ENCODE measurements around the gene FADS2. TPM values are rescaled to one million over a fixed set of nuclear protein-coding genes. Genes with fewer than 3 reads are reported as not detected.

The FADS2 gene
- total RNA-seq, 4 donors from 2014 or later = 1.5 to 6.4 (median 4.0) TPM

DNA sequence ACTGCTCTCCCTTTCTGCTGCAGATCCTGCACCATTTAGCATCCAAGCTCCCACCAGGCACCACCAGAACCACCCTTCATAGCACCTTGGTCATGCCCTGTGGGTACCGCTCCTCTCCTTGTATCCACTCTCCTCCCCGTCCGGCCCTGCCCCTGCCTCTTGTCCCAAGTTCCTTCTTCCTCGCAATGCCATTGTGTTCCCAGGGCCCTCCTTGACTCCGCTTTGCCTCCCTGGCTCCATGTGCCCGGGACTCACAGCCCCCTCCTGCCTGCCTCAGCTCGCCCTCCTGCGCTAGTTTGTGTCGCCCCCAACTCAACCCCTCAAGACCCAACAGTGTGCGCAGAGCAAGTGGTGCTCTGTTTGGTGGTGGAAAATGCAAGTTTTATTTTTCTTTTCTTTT is 10.8 kb downstream of the FADS2 start:
- Histone ChIP-seq H3K27ac (no peak overlapping the region), H3K4me1 (peaks cover 7 to 10% of the 10 kb centered on the region in 2 donors), H3K9me3 (no peaks in the 10 kb centered on the region), H3K27me3 (no peaks in the 10 kb centered on the region), H3K36me3 (no peaks in the 10 kb centered on the region), H3K4me3 (no peak overlapping the region)
- in situ Hi-C loops (cut with MboI; ENCODE audit: low sequenced_read_pairs in 4 of 4) (no loop called here), intact Hi-C loops (cut with DNase I; ENCODE audit: low total_unique reads) (no loop called here)
- TF ChIP-seq, protein P1, sequence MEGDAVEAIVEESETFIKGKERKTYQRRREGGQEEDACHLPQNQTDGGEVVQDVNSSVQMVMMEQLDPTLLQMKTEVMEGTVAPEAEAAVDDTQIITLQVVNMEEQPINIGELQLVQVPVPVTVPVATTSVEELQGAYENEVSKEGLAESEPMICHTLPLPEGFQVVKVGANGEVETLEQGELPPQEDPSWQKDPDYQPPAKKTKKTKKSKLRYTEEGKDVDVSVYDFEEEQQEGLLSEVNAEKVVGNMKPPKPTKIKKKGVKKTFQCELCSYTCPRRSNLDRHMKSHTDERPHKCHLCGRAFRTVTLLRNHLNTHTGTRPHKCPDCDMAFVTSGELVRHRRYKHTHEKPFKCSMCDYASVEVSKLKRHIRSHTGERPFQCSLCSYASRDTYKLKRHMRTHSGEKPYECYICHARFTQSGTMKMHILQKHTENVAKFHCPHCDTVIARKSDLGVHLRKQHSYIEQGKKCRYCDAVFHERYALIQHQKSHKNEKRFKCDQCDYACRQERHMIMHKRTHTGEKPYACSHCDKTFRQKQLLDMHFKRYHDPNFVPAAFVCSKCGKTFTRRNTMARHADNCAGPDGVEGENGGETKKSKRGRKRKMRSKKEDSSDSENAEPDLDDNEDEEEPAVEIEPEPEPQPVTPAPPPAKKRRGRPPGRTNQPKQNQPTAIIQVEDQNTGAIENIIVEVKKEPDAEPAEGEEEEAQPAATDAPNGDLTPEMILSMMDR (IDR thresholded peaks at IDR 0.05 in 4 of 5, conservative IDR thresholded peaks at IDR 0.05 in 1 of 5) = no peak
- DNase-seq = no peak
- no peak for ATAC-seq

DNA sequence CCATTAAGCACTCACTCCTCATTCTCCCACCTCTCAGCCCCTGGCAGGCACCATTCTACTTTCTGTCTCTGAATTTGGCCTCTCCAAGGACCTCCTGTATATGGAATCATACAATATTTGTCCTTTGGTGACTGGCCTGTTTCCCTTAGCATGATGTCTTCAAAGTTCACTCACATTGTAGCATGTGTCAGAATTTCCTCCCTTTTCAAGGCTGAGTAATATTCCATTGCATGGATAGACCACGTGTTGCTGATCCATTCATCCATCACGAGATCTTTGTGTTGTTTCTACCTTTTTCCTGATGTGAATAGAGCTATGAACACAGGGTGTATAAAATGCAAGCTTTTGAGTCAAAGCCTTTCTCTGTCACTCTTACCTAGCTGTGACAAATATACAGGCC is 11.6 kb downstream of the FADS2 start:
- H3K9me3 ChIP-seq = no peaks in the 10 kb centered on the region

DNA sequence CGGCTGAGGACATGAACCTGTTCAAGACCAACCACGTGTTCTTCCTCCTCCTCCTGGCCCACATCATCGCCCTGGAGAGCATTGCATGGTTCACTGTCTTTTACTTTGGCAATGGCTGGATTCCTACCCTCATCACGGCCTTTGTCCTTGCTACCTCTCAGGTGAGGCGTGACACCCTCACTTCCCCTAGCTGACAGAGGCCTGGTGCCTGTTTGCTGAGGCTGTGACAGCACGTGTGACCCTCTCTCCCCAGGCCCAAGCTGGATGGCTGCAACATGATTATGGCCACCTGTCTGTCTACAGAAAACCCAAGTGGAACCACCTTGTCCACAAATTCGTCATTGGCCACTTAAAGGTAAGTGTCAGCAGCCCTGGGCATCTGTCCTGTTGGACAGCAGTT is 12.3 kb downstream of the FADS2 start:
- H3K9me3 ChIP-seq = no peaks in the 10 kb centered on the region
- no peak for ATAC-seq
- no peak for TF ChIP-seq POLR2A (IDR thresholded peaks at IDR 0.05)
- TF ChIP-seq, protein P1 (IDR thresholded peaks at IDR 0.05 in 4 of 5, conservative IDR thresholded peaks at IDR 0.05 in 1 of 5) = no peak
- no peaks in the 10 kb centered on the region for H3K27me3 ChIP-seq
- H3K36me3 ChIP-seq = no peaks in the 10 kb centered on the region
- peaks cover 0 to 7% of the 10 kb centered on the region in 2 donors for H3K4me1 ChIP-seq
- intact Hi-C loops (cut with DNase I; ENCODE audit: low total_unique reads) = no loop called here
- H3K27ac ChIP-seq = no peak overlapping the region
- DNase-seq = no peak
- in situ Hi-C loops (cut with MboI; ENCODE audit: low sequenced_read_pairs in 4 of 4) = no loop called here
- H3K4me3 ChIP-seq = no peak overlapping the region

More for the DNA sequence above, 11.6 kb downstream of the FADS2 start:
- in situ Hi-C loops (cut with MboI; ENCODE audit: low sequenced_read_pairs in 4 of 4) (no loop called here), intact Hi-C loops (cut with DNase I; ENCODE audit: low total_unique reads) (no loop called here)
- Histone ChIP-seq H3K36me3 (no peaks in the 10 kb centered on the region), H3K4me3 (no peak overlapping the region), H3K27me3 (no peaks in the 10 kb centered on the region), H3K27ac (no peak overlapping the region), H3K4me1 (peaks cover 1 to 10% of the 10 kb centered on the region in 2 donors)
- no peak for ATAC-seq
- TF ChIP-seq POLR2A (IDR thresholded peaks at IDR 0.05) = no peak
- TF ChIP-seq, protein P1 (IDR thresholded peaks at IDR 0.05 in 4 of 5, conservative IDR thresholded peaks at IDR 0.05 in 1 of 5) = no peak
- no peak for DNase-seq

DNA sequence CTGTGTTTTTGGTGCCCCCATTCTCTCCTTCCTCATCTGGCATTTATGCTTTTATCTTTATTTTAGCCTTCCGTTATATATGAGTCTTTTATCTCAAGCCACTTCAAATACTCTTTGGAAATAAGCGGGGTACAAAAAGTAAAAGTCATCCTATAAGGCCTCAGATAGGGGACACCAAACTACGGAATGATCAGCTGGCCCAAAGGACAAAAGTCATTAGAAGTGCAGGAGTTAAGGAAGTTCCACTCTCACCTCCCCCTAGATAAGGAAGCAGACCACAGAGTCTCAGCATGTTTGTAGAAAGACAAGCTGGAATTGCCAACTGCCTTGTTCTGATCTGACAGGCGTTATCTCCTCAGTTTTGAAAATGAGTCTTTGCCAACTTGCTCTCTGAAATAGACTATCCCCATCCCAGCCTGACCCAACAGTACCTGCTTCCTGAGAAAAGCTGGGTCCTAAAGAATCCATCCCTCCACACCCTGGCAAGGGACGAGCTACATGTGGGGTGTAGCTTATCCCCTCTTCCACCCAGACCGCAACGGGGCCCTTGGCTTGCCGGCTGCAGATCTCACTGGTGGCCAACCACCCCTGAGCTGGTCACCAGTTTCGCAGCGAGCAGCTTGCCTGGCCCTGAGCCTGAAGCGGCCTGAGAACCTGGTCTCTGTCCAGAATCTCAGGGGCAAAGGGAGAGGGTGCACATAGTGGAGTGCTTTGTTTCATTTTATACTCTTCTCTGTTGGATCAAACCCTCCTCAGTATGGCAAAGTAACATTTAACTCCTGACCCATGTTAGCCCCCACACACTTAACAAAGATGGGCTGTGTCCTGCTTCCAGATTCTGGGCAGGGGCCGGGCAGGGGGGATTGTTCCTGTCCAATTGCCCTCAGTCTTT is 13.8 kb downstream of the FADS2 start:
- ATAC-seq (no peak), DNase-seq (no peak)
- TF ChIP-seq POLR2A (IDR thresholded peaks at IDR 0.05) = no peak
- TF ChIP-seq, protein P1 (IDR thresholded peaks at IDR 0.05 in 4 of 5, conservative IDR thresholded peaks at IDR 0.05 in 1 of 5) = no peak
- no peaks in the 10 kb centered on the region for H3K36me3 ChIP-seq
- H3K4me3 ChIP-seq = no peak overlapping the region
- in situ Hi-C loops (cut with MboI; ENCODE audit: low sequenced_read_pairs in 4 of 4) = no loop called here
- H3K27me3 ChIP-seq = no peaks in the 10 kb centered on the region
- no peak overlapping the region for H3K27ac ChIP-seq
- no peaks in the 10 kb centered on the region for H3K9me3 ChIP-seq
- intact Hi-C loops (cut with DNase I; ENCODE audit: low total_unique reads) = no loop called here
- H3K4me1 ChIP-seq = no peaks in the 10 kb centered on the region

Measured in gastrocnemius medialis (tissue), 4 donors.